Measurements from ENCODE around the gene TUBGCP3. TPM values are rescaled to one million over a fixed set of nuclear protein-coding genes. Genes with fewer than 3 reads are reported as not detected.

The TUBGCP3 gene
- total and polyA plus RNA-seq, 9 of the 15 experiments (the other 6 are each of a cell fraction or from before 2014, with no cell fraction given) = 3.0 to 24.8 (median 15.2) TPM

DNA sequence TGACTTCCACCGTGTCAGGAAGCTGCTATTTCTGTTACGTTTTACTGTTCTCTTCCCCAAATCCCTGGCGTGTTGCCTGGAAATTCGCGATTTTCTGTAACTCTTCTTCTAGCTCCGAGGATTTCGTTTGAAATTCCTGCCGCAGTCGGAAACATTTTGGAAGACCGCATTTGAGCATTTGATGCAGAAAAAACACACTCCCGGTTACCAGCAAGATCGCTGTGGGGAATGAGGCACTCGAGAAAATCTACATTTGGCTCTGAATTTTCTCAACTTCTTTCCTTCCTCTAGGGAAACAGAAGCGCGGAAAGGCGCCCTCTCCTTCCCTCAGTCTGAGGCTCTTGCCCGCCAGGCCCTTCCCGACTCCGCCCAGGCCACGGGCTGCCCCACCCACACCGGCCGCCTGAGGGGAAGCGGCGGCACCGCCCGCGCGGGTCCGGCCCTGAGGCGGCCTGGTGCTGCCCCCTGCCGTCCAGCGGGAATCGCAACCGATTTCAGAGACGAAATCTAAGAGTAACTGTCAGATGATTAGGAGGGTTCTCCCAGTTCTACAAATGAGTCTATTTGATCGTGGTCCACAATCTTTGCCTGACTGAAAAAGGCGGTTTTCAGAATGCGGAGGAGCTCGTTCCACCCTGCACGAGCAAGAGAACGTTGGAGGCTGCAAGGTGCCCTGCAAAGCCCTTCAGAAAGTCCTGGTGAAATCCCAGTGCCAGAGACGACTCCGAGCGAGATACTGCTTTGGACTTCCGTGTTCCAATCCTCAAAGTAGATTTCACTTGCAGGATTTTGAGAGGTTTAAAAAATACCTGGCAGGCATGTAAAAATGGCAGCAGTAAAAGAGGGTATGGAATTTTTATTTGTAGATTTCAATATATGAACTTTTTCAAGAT lies 18.4 kb upstream of the TUBGCP3 start (continued):
- TF ChIP-seq ZNF407 (IDR thresholded peaks at IDR 0.05; ENCODE audit: low read depth) (no peak), LEF1 (IDR thresholded peaks at IDR 0.05) (no peak), STAT6 (CRISPR knock-in tag; IDR thresholded peaks at IDR 0.05) (no peak), NKRF (IDR thresholded peaks at IDR 0.05; ENCODE audit: borderline replicate concordance) (no peak), JUND (IDR thresholded peaks at IDR 0.05; ENCODE audit: borderline replicate concordance, low read depth, low read length) (no peak), JUND (tag; IDR thresholded peaks at IDR 0.05; ENCODE audit: borderline replicate concordance, low read depth, low read length) (no peak)
- TF ChIP-seq, protein P1, sequence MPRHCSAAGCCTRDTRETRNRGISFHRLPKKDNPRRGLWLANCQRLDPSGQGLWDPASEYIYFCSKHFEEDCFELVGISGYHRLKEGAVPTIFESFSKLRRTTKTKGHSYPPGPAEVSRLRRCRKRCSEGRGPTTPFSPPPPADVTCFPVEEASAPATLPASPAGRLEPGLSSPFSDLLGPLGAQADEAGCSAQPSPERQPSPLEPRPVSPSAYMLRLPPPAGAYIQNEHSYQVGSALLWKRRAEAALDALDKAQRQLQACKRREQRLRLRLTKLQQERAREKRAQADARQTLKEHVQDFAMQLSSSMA (CRISPR knock-in tag; IDR thresholded peaks at IDR 0.05) = no peak
